ENCODE data around the gene TXNDC11. TPM values are rescaled to one million over a fixed set of nuclear protein-coding genes. Genes with fewer than 3 reads are reported as not detected.

Gene TXNDC11
- total RNA-seq, 1 donor from 2014 or later: 19.6 TPM

DNA sequence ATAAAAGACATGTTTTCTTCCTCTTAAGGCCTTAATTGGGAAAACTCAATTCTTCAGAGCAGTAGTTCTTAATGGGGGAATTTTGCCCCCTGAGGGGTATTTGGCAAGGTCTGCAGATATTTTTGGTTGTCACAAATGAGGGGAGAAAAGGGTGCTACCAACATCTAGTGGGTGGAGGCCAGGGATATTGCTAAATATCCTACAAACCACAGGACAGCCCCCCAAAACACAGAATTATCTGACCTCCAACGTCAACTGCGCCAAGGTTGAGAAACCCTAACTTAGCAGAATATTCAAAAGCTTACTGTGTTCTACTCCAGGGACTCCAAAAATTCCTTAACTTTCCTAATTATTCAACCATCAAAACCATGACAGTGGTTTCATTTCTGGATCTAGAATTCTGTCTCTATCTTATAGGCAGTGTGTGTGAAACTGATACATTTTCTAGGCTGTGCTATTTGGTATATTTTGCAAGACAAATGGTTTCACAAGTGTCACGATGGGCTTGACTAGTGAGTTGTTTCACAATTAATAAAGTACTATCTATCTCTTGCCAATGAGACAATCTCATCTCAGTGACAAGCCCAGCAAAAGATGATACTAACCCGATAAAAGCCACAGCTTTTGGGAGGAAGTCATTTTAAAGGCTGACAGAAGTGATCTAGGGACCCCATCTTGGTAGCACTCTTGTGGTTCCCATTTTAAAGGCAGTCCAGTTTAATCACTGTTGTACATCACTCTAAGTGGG is 14.7 kb downstream of the TXNDC11 start:
- no peak overlapping the region for H3K4me3 Mint-ChIP-seq (ENCODE audit: unreplicated experiment)
- H3K9me3 Mint-ChIP-seq (ENCODE audit: unreplicated experiment): no peaks in the 10 kb centered on the region
- TF ChIP-seq, protein P1, sequence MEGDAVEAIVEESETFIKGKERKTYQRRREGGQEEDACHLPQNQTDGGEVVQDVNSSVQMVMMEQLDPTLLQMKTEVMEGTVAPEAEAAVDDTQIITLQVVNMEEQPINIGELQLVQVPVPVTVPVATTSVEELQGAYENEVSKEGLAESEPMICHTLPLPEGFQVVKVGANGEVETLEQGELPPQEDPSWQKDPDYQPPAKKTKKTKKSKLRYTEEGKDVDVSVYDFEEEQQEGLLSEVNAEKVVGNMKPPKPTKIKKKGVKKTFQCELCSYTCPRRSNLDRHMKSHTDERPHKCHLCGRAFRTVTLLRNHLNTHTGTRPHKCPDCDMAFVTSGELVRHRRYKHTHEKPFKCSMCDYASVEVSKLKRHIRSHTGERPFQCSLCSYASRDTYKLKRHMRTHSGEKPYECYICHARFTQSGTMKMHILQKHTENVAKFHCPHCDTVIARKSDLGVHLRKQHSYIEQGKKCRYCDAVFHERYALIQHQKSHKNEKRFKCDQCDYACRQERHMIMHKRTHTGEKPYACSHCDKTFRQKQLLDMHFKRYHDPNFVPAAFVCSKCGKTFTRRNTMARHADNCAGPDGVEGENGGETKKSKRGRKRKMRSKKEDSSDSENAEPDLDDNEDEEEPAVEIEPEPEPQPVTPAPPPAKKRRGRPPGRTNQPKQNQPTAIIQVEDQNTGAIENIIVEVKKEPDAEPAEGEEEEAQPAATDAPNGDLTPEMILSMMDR (IDR thresholded peaks at IDR 0.05; ENCODE audit: unreplicated experiment): no peak
- no peak overlapping the region for H3K27ac Mint-ChIP-seq (ENCODE audit: unreplicated experiment)
- DNase-seq (ENCODE audit: low spot score): no peak
- H3K27me3 Mint-ChIP-seq (ENCODE audit: unreplicated experiment): no peaks in the 10 kb centered on the region
- H3K36me3 Mint-ChIP-seq (ENCODE audit: low read depth, unreplicated experiment): peaks cover 12% of the 10 kb centered on the region
- no peaks in the 10 kb centered on the region for H3K4me1 Mint-ChIP-seq (ENCODE audit: unreplicated experiment)

DNA sequence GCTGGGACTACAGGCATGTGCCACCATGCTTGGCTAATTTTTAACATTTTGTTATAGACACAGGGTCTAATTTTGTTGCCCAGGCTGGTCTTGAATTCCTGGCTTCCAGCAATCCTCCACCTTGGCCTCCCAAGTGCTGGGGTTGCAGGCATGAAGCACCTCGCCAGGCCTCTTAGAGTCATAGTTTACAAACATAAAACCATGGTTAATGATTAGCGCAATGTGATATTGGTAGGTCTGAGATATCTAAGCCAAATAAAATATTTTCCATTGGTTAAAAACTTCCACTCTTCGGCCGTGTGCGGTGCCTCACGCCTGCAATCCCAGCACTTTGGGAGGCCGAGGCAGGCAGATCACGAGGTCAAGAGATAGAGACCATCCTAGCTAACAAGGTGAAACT is 16.6 kb downstream of the TXNDC11 start:
- Mint-ChIP-seq H3K9me3 (ENCODE audit: unreplicated experiment) (no peaks in the 10 kb centered on the region), H3K4me1 (ENCODE audit: unreplicated experiment) (no peaks in the 10 kb centered on the region), H3K4me3 (ENCODE audit: unreplicated experiment) (no peak overlapping the region), H3K27ac (ENCODE audit: unreplicated experiment) (no peak overlapping the region), H3K27me3 (ENCODE audit: unreplicated experiment) (no peaks in the 10 kb centered on the region), H3K36me3 (ENCODE audit: low read depth, unreplicated experiment) (peaks cover 13% of the 10 kb centered on the region)
- no peak for DNase-seq (ENCODE audit: low spot score)
- TF ChIP-seq, protein P1 (IDR thresholded peaks at IDR 0.05; ENCODE audit: unreplicated experiment): no peak

DNA sequence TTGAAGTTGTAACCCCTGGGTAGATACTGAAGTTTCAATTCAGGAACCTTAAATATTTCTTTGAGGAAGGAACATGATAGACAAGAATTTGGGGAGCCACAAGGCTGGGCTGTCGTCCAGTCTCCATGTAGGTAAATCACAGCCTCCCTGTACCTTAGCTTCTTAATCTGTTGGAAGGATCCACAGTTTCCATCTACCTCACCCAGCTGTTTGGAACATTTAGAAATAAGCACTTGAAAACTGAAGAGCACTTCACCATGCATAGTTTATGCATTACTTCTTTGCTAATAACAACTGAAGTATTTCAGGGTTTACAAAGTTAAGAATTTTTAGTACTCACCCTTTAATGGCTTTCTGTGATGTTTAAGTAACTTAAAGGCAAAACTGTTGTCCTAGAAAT is 17.2 kb downstream of the TXNDC11 start:
- Mint-ChIP-seq H3K27me3 (ENCODE audit: unreplicated experiment) (no peaks in the 10 kb centered on the region), H3K9me3 (ENCODE audit: unreplicated experiment) (no peaks in the 10 kb centered on the region), H3K27ac (ENCODE audit: unreplicated experiment) (no peak overlapping the region), H3K4me1 (ENCODE audit: unreplicated experiment) (no peaks in the 10 kb centered on the region), H3K4me3 (ENCODE audit: unreplicated experiment) (no peak overlapping the region), H3K36me3 (ENCODE audit: low read depth, unreplicated experiment) (peaks cover 11% of the 10 kb centered on the region)
- DNase-seq (ENCODE audit: low spot score): no peak
- TF ChIP-seq, protein P1 (IDR thresholded peaks at IDR 0.05; ENCODE audit: unreplicated experiment): no peak

DNA sequence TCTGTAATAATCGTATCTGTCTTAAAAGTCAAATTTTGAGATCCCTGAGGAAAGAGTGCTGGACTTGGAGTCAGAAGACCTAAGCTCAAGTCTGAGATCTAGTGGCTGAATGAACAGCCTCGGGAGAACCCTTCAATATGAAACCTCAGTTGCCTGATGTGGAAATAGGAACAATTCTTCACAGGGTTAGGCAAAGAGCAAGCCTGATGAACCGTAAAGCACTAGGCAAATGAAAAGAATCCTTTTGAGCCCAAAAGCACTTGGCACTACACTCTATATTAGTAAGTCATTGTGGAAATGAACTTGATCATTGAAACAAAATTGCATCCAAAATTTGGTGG is 20.2 kb downstream of the TXNDC11 start:
- peaks cover 18% of the 10 kb centered on the region for H3K36me3 Mint-ChIP-seq (ENCODE audit: low read depth, unreplicated experiment)
- no peak for DNase-seq (ENCODE audit: low spot score)

More for the DNA sequence above, 20.2 kb downstream of the TXNDC11 start:
- Mint-ChIP-seq H3K27ac (ENCODE audit: unreplicated experiment) (no peak overlapping the region), H3K4me3 (ENCODE audit: unreplicated experiment) (no peak overlapping the region), H3K9me3 (ENCODE audit: unreplicated experiment) (no peaks in the 10 kb centered on the region), H3K27me3 (ENCODE audit: unreplicated experiment) (no peaks in the 10 kb centered on the region), H3K4me1 (ENCODE audit: unreplicated experiment) (no peaks in the 10 kb centered on the region)
- TF ChIP-seq, protein P1 (IDR thresholded peaks at IDR 0.05; ENCODE audit: unreplicated experiment): no peak
